DND-41 (cell line): ENCODE data around the gene UBA7.
A peak's percentile ranks its signal among the peaks of the same experiment; 100 is the strongest.

Experiments
- ATAC-seq: fragments of 200-7000 bp; cut with Tn5 transposase; 3 replicates; pipeline ENCODE4 v1.9.1; 2021; ENCODE audit warnings: low read depth; ENCODE audit not compliant: insufficient read depth
- DNase-seq: peaks from one replicate; pipeline ENCODE4 v3.0.0-alpha.2; 2020
- H2AFZ ChIP-seq: 2 replicates; pipeline ENCODE4 v1.6.0; 2012; ENCODE audit warnings: low read depth, low read length
- H3K27ac ChIP-seq: 2 replicates; pipeline ENCODE4 v1.5.1; 2012; ENCODE audit warnings: low read length, inconsistent platforms
- H3K27me3 ChIP-seq: fragments of 200-600 bp; sonication (generic); 2 replicates; pipeline ENCODE4 v1.6.0; 2012; ENCODE audit warnings: low read length, mild to moderate bottlenecking, inconsistent platforms; ENCODE audit not compliant: insufficient read depth, poor library complexity
- H3K36me3 ChIP-seq: 2 replicates; pipeline ENCODE4 v1.5.1; 2012; ENCODE audit warnings: low read length, inconsistent platforms; ENCODE audit not compliant: insufficient read depth
- H3K4me1 ChIP-seq: 2 replicates; pipeline ENCODE4 v1.5.1; 2012; ENCODE audit warnings: mild to moderate bottlenecking, low read length; ENCODE audit not compliant: insufficient read depth
- H3K4me2 ChIP-seq: 2 replicates; pipeline ENCODE4 v1.6.0; 2012; ENCODE audit warnings: mild to moderate bottlenecking, moderate library complexity, low read length, inconsistent platforms; ENCODE audit not compliant: insufficient read depth
- H3K4me3 ChIP-seq, 2 experiments: fragments of 200-600 bp in 1 of 2; shearing (Covaris generic) in 1 of 2; 2 replicates each; pipeline ENCODE4 v1.5.1; 2012 to 2016; ENCODE audit warnings: inconsistent platforms in 2 of 2, low read length in 2 of 2, mild to moderate bottlenecking in 2 of 2, low read depth in 1 of 2, moderate library complexity in 1 of 2
- H3K79me2 ChIP-seq: 2 replicates; pipeline ENCODE4 v1.6.0; 2012; ENCODE audit warnings: low read length, inconsistent platforms; ENCODE audit not compliant: insufficient read depth
- H3K9ac ChIP-seq: 2 replicates; pipeline ENCODE4 v1.6.0; 2012; ENCODE audit warnings: low read depth, mild to moderate bottlenecking, inconsistent platforms, low read length, moderate library complexity
- H3K9me3 ChIP-seq: 2 replicates; pipeline ENCODE4 v1.5.1; 2012; ENCODE audit warnings: low read length, moderate library complexity, mild to moderate bottlenecking, inconsistent platforms; ENCODE audit not compliant: insufficient read depth, severe bottlenecking
- H4K20me1 ChIP-seq: 2 replicates; pipeline ENCODE4 v1.6.0; 2012; ENCODE audit warnings: low read length; ENCODE audit not compliant: insufficient read depth
- CTCF ChIP-seq: IDR thresholded peaks from 2 replicates; pipeline ENCODE4 v1.5.1; 2012; ENCODE audit warnings: borderline replicate concordance, low read length, moderate library complexity, mild to moderate bottlenecking; ENCODE audit not compliant: poor library complexity, severe bottlenecking; ENCODE audit errors: extremely low read depth
- EZH2 ChIP-seq: IDR thresholded peaks from 3 replicates; pipeline ENCODE4 v1.6.1; 2012; ENCODE audit warnings: borderline replicate concordance, low read depth, mild to moderate bottlenecking, moderate library complexity, low read length, inconsistent platforms; ENCODE audit not compliant: severe bottlenecking

The UBA7 gene

GRCh38 chr3:49813497-49814174 is at the start of gene UBA7:
TSS of gene UBA7 (minus strand) at chr3:49813953. CDS start at chr3:49813787, 166 bp downstream.
- DNase-seq (peak; percentile 66), ATAC-seq (peak; percentile 95)
- peak within 1 kb of the TSS; percentile 88 for H2AFZ ChIP-seq
- H3K9me3 ChIP-seq, result no peaks in the 10 kb centered on the region
- TF ChIP-seq EZH2 (no peak), CTCF (no peak)
- H3K4me2 ChIP-seq, result peak within 1 kb of the TSS; percentile 71
- peak within 1 kb of the TSS; percentile 87 for H3K27ac ChIP-seq
- H3K9ac ChIP-seq, result peak within 1 kb of the TSS; percentile 61
- H4K20me1 ChIP-seq, result no peaks in the 10 kb centered on the region
- H3K27me3 ChIP-seq, result no peaks in the 10 kb centered on the region
- peaks cover 26% of the 10 kb centered on the region for H3K4me1 ChIP-seq
- peaks cover 22% of the 10 kb centered on the region for H3K36me3 ChIP-seq
- no peaks in the 10 kb centered on the region for H3K79me2 ChIP-seq
- H3K4me3 ChIP-seq, result peak within 1 kb of the TSS; percentile 9 to 60; a peak in 3 of 4 replicates

DNA sequence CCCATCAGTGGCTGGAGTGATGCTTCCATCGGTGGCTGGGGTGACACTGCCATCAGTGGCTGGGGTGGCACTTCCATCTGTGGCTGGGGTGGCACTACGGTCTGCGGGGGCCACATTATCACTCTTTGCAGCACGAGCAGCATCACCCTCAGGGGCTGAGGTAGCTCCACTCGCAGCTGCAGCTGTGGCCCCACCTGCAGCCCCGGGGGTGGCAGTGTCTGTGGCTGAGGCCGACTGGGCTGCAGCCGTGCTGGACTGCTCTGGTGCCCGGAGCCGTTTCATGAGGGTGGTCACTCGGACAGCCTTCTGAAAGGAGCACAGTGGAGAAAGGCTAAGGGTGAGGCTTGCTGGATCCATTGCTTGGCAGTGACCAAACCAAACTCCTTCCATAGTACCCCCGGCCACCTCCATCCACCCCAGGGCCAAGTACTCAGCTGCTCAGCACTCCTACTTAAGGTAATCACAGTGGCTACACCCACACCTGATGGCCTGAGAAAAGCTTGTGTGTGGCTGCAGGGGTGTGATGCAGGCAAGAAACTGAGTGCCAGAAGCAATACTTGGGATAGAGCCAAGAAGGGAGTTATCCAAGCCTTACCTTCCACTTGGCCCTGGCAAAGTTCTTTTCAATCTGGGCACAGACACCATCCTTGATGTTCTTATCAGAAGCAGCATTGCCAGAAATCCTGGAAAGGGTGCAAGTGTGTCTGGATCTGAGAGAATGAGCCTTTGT is 46.0 kb upstream of the UBA7 start:
- Histone ChIP-seq H3K4me1 (peaks cover 23% of the 10 kb centered on the region), H3K79me2 (peaks cover 16% of the 10 kb centered on the region), H4K20me1 (peaks cover 9% of the 10 kb centered on the region; the same call in 1 of the 2 replicates), H3K4me3 (no peak overlapping the region), H3K9ac (no peak overlapping the region), H3K36me3 (no peaks in the 10 kb centered on the region), H3K9me3 (no peaks in the 10 kb centered on the region), H2AFZ (no peak overlapping the region), H3K27ac (no peak overlapping the region), H3K4me2 (no peak overlapping the region), H3K27me3 (peaks cover 7% of the 10 kb centered on the region)
- TF ChIP-seq EZH2 (no peak), CTCF (no peak)
- DNase-seq, result no peak
- ATAC-seq, result no peak

GRCh38 chr3:49856181-49857005 is 42.6 kb upstream of the UBA7 start, which contains the start of gene TRAIP:
TSS of gene TRAIP (minus strand) at chr3:49856564. CDS start at chr3:49856453, 111 bp downstream.
- H3K27me3 ChIP-seq, result no peaks in the 10 kb centered on the region
- H3K9me3 ChIP-seq, result no peaks in the 10 kb centered on the region
- H3K4me3 ChIP-seq, result peak within 1 kb of the TSS; percentile 65 to 92
- H3K79me2 ChIP-seq, result peaks cover 38% of the 10 kb centered on the region
- H3K27ac ChIP-seq, result peak within 1 kb of the TSS; percentile 82
- peaks cover 5% of the 10 kb centered on the region; the same call in 1 of the 2 replicates for H4K20me1 ChIP-seq
- peak within 1 kb of the TSS; percentile 98 for H2AFZ ChIP-seq
- peak within 1 kb of the TSS; percentile 90 for H3K4me2 ChIP-seq
- H3K9ac ChIP-seq, result peak within 1 kb of the TSS; percentile 79
- TF ChIP-seq CTCF (no peak), EZH2 (no peak)
- H3K36me3 ChIP-seq, result no peaks in the 10 kb centered on the region
- peak; percentile 95 for DNase-seq
- peaks cover 32% of the 10 kb centered on the region for H3K4me1 ChIP-seq
- peak; percentile 98 for ATAC-seq
